Spleen (tissue), 11 donors: ENCODE results near the gene MYCN. TPM values are rescaled to one million over a fixed set of nuclear protein-coding genes. Genes with fewer than 3 reads are reported as not detected.

Experiments
- DNase-seq: peaks from one replicate; pipeline ENCODE4 v3.0.0-alpha.2; 2020
- H3K27ac ChIP-seq, 8 donors: fragments of 200-600 bp; sonication (generic) in 7 of 8; 1 replicate in 4 of 8; 2 replicates in 4 of 8; pipeline versions ENCODE4 v1.5.0 to v1.8.0; 2016 to 2021; ENCODE audit warnings: inconsistent platforms in 4 of 8, mild to moderate bottlenecking in 4 of 8, moderate library complexity in 1 of 8
- H3K27me3 ChIP-seq, 7 donors: fragments of 200-600 bp; sonication (generic) in 6 of 7; replicated peaks in 1 of 7; 1 replicate in 4 of 7; 2 replicates in 3 of 7; pipeline versions ENCODE4 v1.5.0 to v1.8.0; 2016 to 2021; ENCODE audit warnings: inconsistent platforms in 3 of 7, mild to moderate bottlenecking in 1 of 7
- H3K36me3 ChIP-seq, 6 donors: fragments of 200-600 bp; sonication (generic) in 5 of 6; 1 replicate in 4 of 6; 2 replicates in 2 of 6; pipeline versions ENCODE4 v1.5.0 to v1.8.0; 2016 to 2021; ENCODE audit warnings: inconsistent platforms in 2 of 6
- H3K4me1 ChIP-seq, 6 donors: fragments of 200-600 bp; sonication (generic) in 5 of 6; 1 replicate in 3 of 6; 2 replicates in 3 of 6; pipeline versions ENCODE4 v1.5.0 to v1.8.0; 2016 to 2021; ENCODE audit warnings: inconsistent platforms in 3 of 6
- H3K4me3 ChIP-seq, 8 donors: fragments of 200-600 bp; sonication (generic) in 7 of 8; 1 replicate in 4 of 8; 2 replicates in 4 of 8; pipeline versions ENCODE4 v1.5.0 to v1.8.0; 2016 to 2021; ENCODE audit warnings: inconsistent platforms in 4 of 8, mild to moderate bottlenecking in 4 of 8, moderate library complexity in 2 of 8
- H3K9me3 ChIP-seq, 8 donors: fragments of 200-600 bp; sonication (generic) in 7 of 8; 1 replicate in 4 of 8; 2 replicates in 4 of 8; pipeline versions ENCODE4 v1.5.0 to v1.8.0; 2016 to 2021; ENCODE audit warnings: inconsistent platforms in 4 of 8
- CTCF ChIP-seq, 11 experiments: fragments of 200-600 bp in 7 of 11; fragments of 450-650 bp in 4 of 11; sonication (generic) in 4 of 11; IDR thresholded peaks in 8 of 11; conservative IDR thresholded peaks in 3 of 11; 1 replicate in 7 of 11; 2 replicates in 4 of 11; pipeline versions ENCODE4 v1.4.0 to v1.8.0; 2016 to 2021; ENCODE audit warnings: antibody characterized with exemption in 11 of 11, inconsistent platforms in 4 of 11, mild to moderate bottlenecking in 1 of 11
- POLR2A ChIP-seq, 3 donors: fragments of 450-650 bp; IDR thresholded peaks; one replicate each; pipeline ENCODE4 v1.5.1; 2017; ENCODE audit warnings: antibody characterized with exemption in 3 of 3, mild to moderate bottlenecking in 1 of 3
- POLR2AphosphoS5 ChIP-seq, 3 donors: sonication (generic); formaldehyde crosslinking; IDR thresholded peaks; one replicate each; pipeline ENCODE4 v1.5.1; 2017; ENCODE audit warnings: antibody characterized with exemption in 3 of 3
- WGBS, 5 donors: extraction: QIAGEN DNeasy Blood & Tissue Kit in 3 of 5; methylation state at CpG; one replicate each; pipeline versions ENCODE4 v1.1.5 to v1.1.7; 2013 to 2018; 5-methylcytosine and 5-hydroxymethylcytosine counted together
- intact Hi-C: fragments of 100-400 bp; cut with DNase I; formaldehyde crosslinking; loops from one replicate; pipeline ENCODE4 v1.15.0; 2023; ENCODE audit warnings: low total_unique reads
- polyA plus RNA-seq, 3 donors: library from polyadenylated mRNA; stranded (reverse); fragments of 200-250 nt; gene quantifications; one replicate each; pipeline ENCODE4 v1.2.1, GENCODE V29; 2013
- total RNA-seq, 7 donors: library from RNA; depleted of rRNA in 3 of 7; stranded (reverse); fragments of >200 nt in 3 of 7; fragmentation: NEBNext Ultra II Directional in 4 of 7; extraction: Animal tissue kit (Norgen Biotek cat#: 25700) in 4 of 7; gene quantifications; one replicate each; pipeline versions ENCODE4 v1.1.0 to v1.2.1, GENCODE V29; 2016 to 2021
- donor health status: healthy with polysubstance abuse.
- donor health status: DM: no; HTN: no; CAD: no; lungs with moderate emphysema.
- donor health status: DM: no; HTN: no; CAD: no.
- donor health status: Bipolar disorder and iron deficiency.
- donor health status: healthy.
- donor health status: DM: no; HTN: no; CAD: no.
- donor health status: DM: yes; HTN: yes; CAD: no.

Gene MYCN
- total and polyA plus RNA-seq, 10 donors = 0.03 to 1.3 (median 0.33) TPM; not detected in 2

DNA sequence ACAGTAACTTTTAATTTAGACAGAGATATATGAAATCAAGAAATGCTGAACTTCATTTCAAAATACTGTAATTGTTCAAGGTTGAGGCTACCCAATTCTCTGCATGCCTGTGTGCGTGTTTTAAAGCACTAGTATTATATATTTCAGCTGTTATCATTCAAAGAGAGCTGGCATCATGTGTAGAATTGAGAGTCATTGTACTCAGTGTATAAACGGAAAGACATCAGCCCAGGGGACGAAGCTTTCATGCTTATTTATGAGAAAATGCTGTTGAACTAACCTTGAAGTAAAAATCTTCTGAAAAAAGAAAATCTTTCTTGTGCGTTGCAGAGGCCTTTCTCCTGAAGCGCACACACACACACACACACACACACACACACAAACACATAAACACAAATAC is 48.4 kb downstream of the MYCN start:
- DNase-seq = no peak
- H3K27ac ChIP-seq = no peak overlapping the region
- intact Hi-C loops = no loop called here
- no peaks in the 10 kb centered on the region for H3K36me3 ChIP-seq
- no peak for TF ChIP-seq POLR2A (IDR thresholded peaks at IDR 0.05)
- WGBS, 5 donors = 71 to 87% (median 81%) methylated on average over 5 of the region's 5 CpGs
- H3K4me1 ChIP-seq = no peaks in the 10 kb centered on the region
- no peak overlapping the region for H3K4me3 ChIP-seq
- H3K27me3 ChIP-seq = peaks cover 0 to 6% (median 0%) of the 10 kb centered on the region in 7 donors
- H3K9me3 ChIP-seq = no peaks in the 10 kb centered on the region

GRCh38 chr2:15989559-15989958 is 49.2 kb downstream of the MYCN start:
- WGBS, 5 donors = 53 to 81% (median 65%) methylated on average over 6 to 7 of the region's 7 CpGs
- TF ChIP-seq CTCF (IDR thresholded peaks at IDR 0.05 in 8 of 11, conservative IDR thresholded peaks at IDR 0.05 in 3 of 11) = no peak
- no peak for TF ChIP-seq POLR2AphosphoS5 (IDR thresholded peaks at IDR 0.05)
- no peak for TF ChIP-seq POLR2A (IDR thresholded peaks at IDR 0.05)
- peaks cover 0 to 6% (median 0%) of the 10 kb centered on the region in 7 donors for H3K27me3 ChIP-seq
- no peak for DNase-seq
- no peaks in the 10 kb centered on the region for H3K36me3 ChIP-seq
- H3K4me1 ChIP-seq = no peaks in the 10 kb centered on the region
- intact Hi-C loops = no loop called here
- H3K4me3 ChIP-seq = no peak overlapping the region
- no peaks in the 10 kb centered on the region for H3K9me3 ChIP-seq
- no peak overlapping the region for H3K27ac ChIP-seq

- no peaks in the 10 kb centered on the region for H3K4me1 ChIP-seq
- peaks cover 0 to 6% (median 0%) of the 10 kb centered on the region in 7 donors for H3K27me3 ChIP-seq
- H3K4me3 ChIP-seq = no peak overlapping the region
- no peaks in the 10 kb centered on the region for H3K36me3 ChIP-seq
- no peak overlapping the region for H3K27ac ChIP-seq
- TF ChIP-seq POLR2AphosphoS5 (IDR thresholded peaks at IDR 0.05) = no peak
- TF ChIP-seq POLR2A (IDR thresholded peaks at IDR 0.05) = no peak
- no peak for TF ChIP-seq CTCF (IDR thresholded peaks at IDR 0.05 in 8 of 11, conservative IDR thresholded peaks at IDR 0.05 in 3 of 11)
- WGBS, 5 donors = 87 to 96% (median 92%) methylated on average over 11 of the region's 11 CpGs
- H3K9me3 ChIP-seq = no peaks in the 10 kb centered on the region
- no peak for DNase-seq
- intact Hi-C loops = no loop called here
Measured at GRCh38 chr2:15990151-15991101, 50.1 kb downstream of the MYCN start.

DNA sequence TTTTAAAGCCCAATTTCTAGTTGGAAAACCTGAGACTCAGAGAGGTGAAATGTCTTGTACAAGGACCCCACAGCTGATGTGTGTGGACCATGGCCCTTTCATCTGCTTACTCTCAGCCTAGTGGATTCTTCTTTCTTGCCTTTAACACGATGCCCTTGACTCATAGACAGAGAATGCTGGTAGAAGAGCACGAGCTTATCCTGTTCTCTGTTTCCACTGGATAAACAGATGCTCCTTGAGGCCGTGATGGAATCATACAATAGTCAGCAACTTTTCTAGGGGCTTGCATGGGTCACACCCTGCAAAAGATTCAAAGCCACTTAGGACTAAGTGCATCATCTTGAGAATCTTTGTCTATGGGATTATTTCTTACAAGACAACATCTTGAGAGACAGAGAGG is 50.9 kb downstream of the MYCN start:
- Histone ChIP-seq H3K4me1 (no peaks in the 10 kb centered on the region), H3K9me3 (no peaks in the 10 kb centered on the region), H3K27me3 (peaks cover 0 to 6% (median 0%) of the 10 kb centered on the region in 7 donors), H3K36me3 (no peaks in the 10 kb centered on the region), H3K27ac (no peak overlapping the region), H3K4me3 (no peak overlapping the region)
- TF ChIP-seq POLR2A (IDR thresholded peaks at IDR 0.05) = no peak
- TF ChIP-seq CTCF (IDR thresholded peaks at IDR 0.05 in 8 of 11, conservative IDR thresholded peaks at IDR 0.05 in 3 of 11) = no peak
- DNase-seq = no peak
- WGBS, 5 donors = 65 to 83% (median 65%) methylated on average over 3 of the region's 3 CpGs
- intact Hi-C loops = no loop called here
